D721Med (cell line): ENCODE measurements around the gene WDR70.
"Not testable (repeated sequence)": the region's sequence is repeated elsewhere in the genome, so short reads cannot be mapped to it uniquely, and the experiment has no call there.

ENCODE experiments used
- DNase-seq: peaks from one replicate; pipeline ENCODE4 v3.0.0; 2011; ENCODE audit warnings: low spot score; ENCODE audit not compliant: insufficient read length
- FAIRE-seq: peaks from 2 replicates; lab custom pipeline; 2011; peaks lifted over from hg19 to GRCh38; lab: Jason Lieb, UNC
- CTCF ChIP-seq: IDR thresholded peaks from 2 replicates; pipeline ENCODE4 v1.5.1; 2012; ENCODE audit warnings: mild to moderate bottlenecking, control low read depth; ENCODE audit not compliant: insufficient read depth; ENCODE audit errors: missing control alignments

Gene WDR70

GRCh38 chr5:37436146-37436934 is 57.2 kb downstream of the WDR70 start:
- FAIRE-seq, result no peak
- DNase-seq, result no peak
- no peak for TF ChIP-seq CTCF

- DNase-seq (no peak), FAIRE-seq (no peak)
These were observed 58.6 kb downstream of the WDR70 start for GRCh38 chr5:37437711-37438110.

GRCh38 chr5:37445783-37446182 is 66.7 kb downstream of the WDR70 start:
- not testable (repeated sequence) for FAIRE-seq, DNase-seq

More at GRCh38 chr5:37437711-37438110, 58.6 kb downstream of the WDR70 start:
- TF ChIP-seq CTCF, result no peak

- DNase-seq (no peak), FAIRE-seq (no peak)
- TF ChIP-seq CTCF, result no peak
These were observed 69.8 kb downstream of the WDR70 start for GRCh38 chr5:37448941-37449340.

- DNase-seq, FAIRE-seq: not testable (repeated sequence)
These were observed 72.9 kb downstream of the WDR70 start for GRCh38 chr5:37451991-37452390.

- FAIRE-seq, DNase-seq: not testable (repeated sequence)
These were observed 74.1 kb downstream of the WDR70 start for GRCh38 chr5:37453252-37453651.

GRCh38 chr5:37454402-37455055 is 75.4 kb downstream of the WDR70 start:
- FAIRE-seq, result peak; percentile 68

GRCh38 chr5:37463191-37464051 is 84.3 kb downstream of the WDR70 start:
- FAIRE-seq, result peak; percentile 79

More at GRCh38 chr5:37454402-37455055, 75.4 kb downstream of the WDR70 start:
- not testable (repeated sequence) for DNase-seq

GRCh38 chr5:37464581-37464980 is 85.5 kb downstream of the WDR70 start:
- not testable (repeated sequence) for DNase-seq, FAIRE-seq

More at GRCh38 chr5:37463191-37464051, 84.3 kb downstream of the WDR70 start:
- DNase-seq, result not testable (repeated sequence)

- not testable (repeated sequence) for FAIRE-seq, DNase-seq
These were observed 90.3 kb downstream of the WDR70 start for GRCh38 chr5:37469383-37469782.
